Stimulated activated memory B cell treated with anti-CD40 and anti-IgM and Interleukin-4, amounts not matched to agents 10 μg/mL and 1 μg/mL and 100 μg/mL, for 72 hours (primary cell): Measurements from ENCODE around the gene ASCL2.
"Not testable (repeated sequence)": the region's sequence is repeated elsewhere in the genome, so short reads cannot be mapped to it uniquely, and the experiment has no call there.

Source experiments
- ATAC-seq: fragments of 150-1000 bp; cut with Tn5 transposase; 2 replicates; pipeline ENCODE4 v1.10.0; 2021
- H3K27ac Mint-ChIP-seq: one replicate; pipeline ENCODE4 v1.8.0; 2022; ENCODE audit warnings: mild to moderate bottlenecking, mixed read lengths
- H3K27me3 Mint-ChIP-seq: one replicate; pipeline ENCODE4 v1.8.0; 2022; ENCODE audit warnings: mixed read lengths
- H3K36me3 Mint-ChIP-seq: one replicate; pipeline ENCODE4 v1.8.0; 2022; ENCODE audit warnings: mixed read lengths
- H3K4me1 Mint-ChIP-seq: one replicate; pipeline ENCODE4 v1.8.0; 2022; ENCODE audit warnings: mixed read lengths
- H3K4me3 Mint-ChIP-seq: one replicate; pipeline ENCODE4 v1.8.0; 2022; ENCODE audit warnings: mild to moderate bottlenecking, moderate library complexity, mixed read lengths
- H3K9me3 Mint-ChIP-seq: one replicate; pipeline ENCODE4 v1.8.0; 2022; ENCODE audit warnings: mixed read lengths

The ASCL2 gene

GRCh38 chr11:2249189-2249916, 21.0 kb downstream of the ASCL2 start:
- H3K4me1 Mint-ChIP-seq = no peaks in the 10 kb centered on the region
- H3K27me3 Mint-ChIP-seq = peaks cover 14% of the 10 kb centered on the region
- no peak overlapping the region for H3K4me3 Mint-ChIP-seq
- H3K9me3 Mint-ChIP-seq = peaks cover 4% of the 10 kb centered on the region
- ATAC-seq = no peak
- H3K27ac Mint-ChIP-seq = no peak overlapping the region
- no peaks in the 10 kb centered on the region for H3K36me3 Mint-ChIP-seq

GRCh38 chr11:2248762-2249161, 21.6 kb downstream of the ASCL2 start:
- Mint-ChIP-seq H3K27ac (no peak overlapping the region), H3K36me3 (no peaks in the 10 kb centered on the region), H3K9me3 (peaks cover 3% of the 10 kb centered on the region), H3K27me3 (peaks cover 14% of the 10 kb centered on the region), H3K4me3 (no peak overlapping the region), H3K4me1 (no peaks in the 10 kb centered on the region)
- ATAC-seq = no peak

GRCh38 chr11:2248242-2248641, 22.1 kb downstream of the ASCL2 start:
- Mint-ChIP-seq H3K36me3 (no peaks in the 10 kb centered on the region), H3K4me1 (no peaks in the 10 kb centered on the region), H3K27ac (no peak overlapping the region), H3K9me3 (no peaks in the 10 kb centered on the region), H3K27me3 (peaks cover 18% of the 10 kb centered on the region), H3K4me3 (no peak overlapping the region)
- ATAC-seq = no peak

- Mint-ChIP-seq H3K27ac (no peak overlapping the region), H3K4me1 (no peaks in the 10 kb centered on the region), H3K36me3 (peaks cover 6% of the 10 kb centered on the region), H3K4me3 (no peak overlapping the region), H3K9me3 (peaks cover 5% of the 10 kb centered on the region), H3K27me3 (peaks cover 25% of the 10 kb centered on the region)
- no peak for ATAC-seq
Measured at GRCh38 chr11:2247496-2247895, 22.9 kb downstream of the ASCL2 start.

GRCh38 chr11:2240834-2241233, 29.6 kb downstream of the ASCL2 start:
- Mint-ChIP-seq H3K27ac (no peak overlapping the region), H3K4me1 (no peaks in the 10 kb centered on the region), H3K9me3 (peaks cover 16% of the 10 kb centered on the region), H3K4me3 (no peak overlapping the region), H3K36me3 (peaks cover 7% of the 10 kb centered on the region), H3K27me3 (peaks cover 13% of the 10 kb centered on the region)
- ATAC-seq = no peak

- Mint-ChIP-seq H3K36me3 (peaks cover 2% of the 10 kb centered on the region), H3K4me1 (no peaks in the 10 kb centered on the region), H3K9me3 (peaks cover 13% of the 10 kb centered on the region), H3K27ac (no peak overlapping the region), H3K4me3 (no peak overlapping the region), H3K27me3 (peaks cover 16% of the 10 kb centered on the region)
- no peak for ATAC-seq
Measured at GRCh38 chr11:2237457-2238238, 32.7 kb downstream of the ASCL2 start.

GRCh38 chr11:2236381-2237134, 33.8 kb downstream of the ASCL2 start:
- not testable (repeated sequence) for H3K27ac Mint-ChIP-seq, ATAC-seq, H3K4me1 Mint-ChIP-seq, H3K36me3 Mint-ChIP-seq, H3K9me3 Mint-ChIP-seq, H3K4me3 Mint-ChIP-seq
- H3K27me3 Mint-ChIP-seq = peaks cover 12% of the 10 kb centered on the region

GRCh38 chr11:2235588-2236326, 34.6 kb downstream of the ASCL2 start:
- no peaks in the 10 kb centered on the region for H3K4me1 Mint-ChIP-seq
- H3K4me3 Mint-ChIP-seq = no peak overlapping the region
- H3K36me3 Mint-ChIP-seq = peaks cover 1% of the 10 kb centered on the region
- no peak overlapping the region for H3K27ac Mint-ChIP-seq
- peaks cover 16% of the 10 kb centered on the region for H3K27me3 Mint-ChIP-seq
- H3K9me3 Mint-ChIP-seq = peaks cover 5% of the 10 kb centered on the region
- ATAC-seq = no peak

- H3K27ac Mint-ChIP-seq = no peak overlapping the region
- H3K4me1 Mint-ChIP-seq = no peaks in the 10 kb centered on the region
- H3K4me3 Mint-ChIP-seq = no peak overlapping the region
- H3K36me3 Mint-ChIP-seq = peaks cover 7% of the 10 kb centered on the region
- ATAC-seq = no peak
- H3K9me3 Mint-ChIP-seq = peaks cover 8% of the 10 kb centered on the region
- H3K27me3 Mint-ChIP-seq = peaks cover 24% of the 10 kb centered on the region
Measured at GRCh38 chr11:2234963-2235362, 35.4 kb downstream of the ASCL2 start.

GRCh38 chr11:2233693-2234455, 36.5 kb downstream of the ASCL2 start:
- Mint-ChIP-seq H3K4me1 (no peaks in the 10 kb centered on the region), H3K9me3 (peaks cover 16% of the 10 kb centered on the region), H3K4me3 (no peak overlapping the region), H3K27me3 (peaks cover 35% of the 10 kb centered on the region), H3K27ac (no peak overlapping the region), H3K36me3 (peaks cover 12% of the 10 kb centered on the region)
- ATAC-seq = no peak

- peaks cover 12% of the 10 kb centered on the region for H3K36me3 Mint-ChIP-seq
- no peaks in the 10 kb centered on the region for H3K4me1 Mint-ChIP-seq
- no peak overlapping the region for H3K4me3 Mint-ChIP-seq
- no peak overlapping the region for H3K27ac Mint-ChIP-seq
- H3K27me3 Mint-ChIP-seq = peaks cover 48% of the 10 kb centered on the region
- H3K9me3 Mint-ChIP-seq = peaks cover 21% of the 10 kb centered on the region
- ATAC-seq = no peak
Measured at GRCh38 chr11:2229713-2230297, 40.6 kb downstream of the ASCL2 start.

- no peak for ATAC-seq
- Mint-ChIP-seq H3K36me3 (peaks cover 7% of the 10 kb centered on the region), H3K27ac (no peak overlapping the region), H3K27me3 (peaks cover 55% of the 10 kb centered on the region), H3K4me3 (no peak overlapping the region), H3K9me3 (peaks cover 19% of the 10 kb centered on the region), H3K4me1 (no peaks in the 10 kb centered on the region)
Measured at GRCh38 chr11:2224254-2224653, 46.1 kb downstream of the ASCL2 start.

GRCh38 chr11:2223153-2223794, 47.1 kb downstream of the ASCL2 start:
- ATAC-seq = no peak
- Mint-ChIP-seq H3K4me1 (no peaks in the 10 kb centered on the region), H3K36me3 (peaks cover 7% of the 10 kb centered on the region), H3K27me3 (peaks cover 46% of the 10 kb centered on the region), H3K27ac (no peak overlapping the region), H3K4me3 (no peak overlapping the region), H3K9me3 (peaks cover 15% of the 10 kb centered on the region)

GRCh38 chr11:2222451-2222850, 47.9 kb downstream of the ASCL2 start:
- Mint-ChIP-seq H3K9me3 (peaks cover 15% of the 10 kb centered on the region), H3K27ac (no peak overlapping the region), H3K4me3 (no peak overlapping the region), H3K36me3 (peaks cover 7% of the 10 kb centered on the region), H3K27me3 (peaks cover 46% of the 10 kb centered on the region), H3K4me1 (no peaks in the 10 kb centered on the region)
- no peak for ATAC-seq
